MV-4-11 (cell line): ENCODE data around the gene PITPNB.

Experiments used
- DNase-seq: peaks from one replicate; lab custom pipeline; 2025; lab: John Stamatoyannopoulos, UW

PITPNB gene

DNA sequence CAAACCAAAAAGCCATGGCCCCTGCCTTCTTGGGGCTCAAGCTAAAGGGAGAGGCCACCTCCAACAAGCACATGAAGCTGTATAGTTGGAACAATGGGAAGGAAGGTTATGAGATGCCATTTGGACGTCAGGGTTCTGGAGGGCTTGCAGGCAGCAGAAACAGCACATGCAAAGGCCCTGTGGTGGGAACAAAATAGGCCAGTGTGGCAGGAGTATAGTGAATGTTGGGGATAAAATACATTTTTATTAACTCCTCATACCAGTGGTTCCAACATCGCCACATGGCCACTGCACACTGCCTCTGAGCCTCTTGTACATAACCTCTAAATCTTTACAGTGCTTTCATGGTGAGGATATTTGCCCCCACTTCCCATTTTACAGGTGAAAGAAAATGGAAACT lies 85.3 kb downstream of the PITPNB start:
- no peak for DNase-seq

DNA sequence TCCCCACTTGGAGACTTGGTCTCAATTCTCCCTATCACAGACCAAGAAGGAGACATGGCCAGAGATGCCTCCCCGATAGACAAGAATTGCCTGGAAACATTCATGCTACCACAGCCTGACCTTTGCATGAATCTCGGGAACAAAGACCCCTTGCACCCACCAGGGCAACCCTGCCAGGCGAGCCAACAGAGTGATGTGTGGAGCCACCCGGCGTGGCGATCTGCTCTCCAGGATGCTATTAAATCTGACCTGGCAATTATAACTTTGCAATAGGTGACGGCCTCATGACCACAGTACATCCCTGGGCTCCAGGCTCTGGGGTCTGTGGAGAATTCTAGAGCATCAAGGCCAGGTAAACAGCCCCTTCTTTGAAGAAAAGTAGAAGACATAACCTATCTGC lies 86.5 kb downstream of the PITPNB start:
- DNase-seq = no peak

DNA sequence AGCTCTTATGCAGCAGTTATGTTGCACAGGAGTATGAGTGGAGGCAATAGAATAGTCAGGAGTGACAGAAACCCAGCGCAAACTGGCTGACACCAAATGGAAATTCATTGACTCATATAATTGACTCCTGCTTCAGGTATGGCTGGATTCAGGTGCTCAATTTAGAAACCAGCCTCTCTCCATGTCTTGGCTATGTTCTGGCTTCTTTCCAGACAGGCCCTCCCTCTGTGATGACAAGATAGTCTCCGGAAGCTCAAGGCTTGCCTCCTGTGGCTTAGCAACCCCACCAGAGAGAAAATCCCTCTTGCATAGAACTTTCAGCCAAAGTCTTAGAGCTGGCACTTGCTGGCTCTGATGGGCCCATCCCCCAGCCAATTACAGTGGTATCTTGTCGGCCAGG lies 89.4 kb downstream of the PITPNB start:
- DNase-seq = no peak

DNA sequence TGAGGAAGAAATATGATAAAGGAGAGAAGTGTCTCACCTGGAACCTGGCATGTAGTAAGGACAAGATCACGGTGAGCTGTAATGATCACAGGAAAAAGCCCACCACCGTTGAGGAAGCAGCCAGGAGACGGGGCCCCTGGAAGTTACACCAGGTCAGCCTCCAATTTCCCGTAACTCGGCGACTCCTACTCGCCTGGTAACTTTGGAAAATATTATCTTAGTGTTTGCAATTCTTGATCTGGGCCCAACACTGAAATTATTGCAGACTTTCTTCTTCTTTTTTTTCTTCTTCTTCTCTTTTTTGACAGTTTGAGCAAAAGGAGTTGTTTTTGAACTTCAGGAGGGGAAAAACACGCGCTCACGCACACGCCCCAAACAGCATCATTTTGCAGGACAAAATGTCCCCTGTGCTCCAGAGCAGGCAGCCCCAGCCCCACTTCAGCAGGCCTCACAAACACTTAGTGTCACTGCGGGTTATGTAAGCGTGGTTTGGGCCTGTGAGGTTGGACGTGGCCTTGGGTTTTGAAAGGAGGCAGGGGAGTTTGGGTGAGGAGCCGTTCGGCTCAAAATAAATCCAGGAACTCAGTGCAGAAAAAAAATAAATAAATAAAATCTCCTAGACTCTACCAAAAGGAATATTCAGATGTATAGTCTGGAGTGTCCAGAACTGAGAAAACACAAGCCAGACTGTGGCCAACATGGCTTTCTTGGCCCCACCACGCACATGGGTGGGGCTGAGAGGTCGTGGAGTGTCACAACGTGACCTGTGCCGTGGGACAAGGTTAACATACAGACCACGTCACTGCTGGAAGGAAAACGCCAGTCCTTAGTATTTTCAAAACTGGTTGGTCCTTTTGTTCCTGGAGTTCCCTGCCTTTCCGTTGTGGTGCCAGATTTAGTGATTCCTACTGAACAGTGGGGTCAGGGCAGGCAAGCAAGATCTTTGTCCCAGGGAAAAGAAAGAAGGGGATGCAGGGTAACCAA lies 91.2 kb downstream of the PITPNB start:
- DNase-seq = no peak

DNA sequence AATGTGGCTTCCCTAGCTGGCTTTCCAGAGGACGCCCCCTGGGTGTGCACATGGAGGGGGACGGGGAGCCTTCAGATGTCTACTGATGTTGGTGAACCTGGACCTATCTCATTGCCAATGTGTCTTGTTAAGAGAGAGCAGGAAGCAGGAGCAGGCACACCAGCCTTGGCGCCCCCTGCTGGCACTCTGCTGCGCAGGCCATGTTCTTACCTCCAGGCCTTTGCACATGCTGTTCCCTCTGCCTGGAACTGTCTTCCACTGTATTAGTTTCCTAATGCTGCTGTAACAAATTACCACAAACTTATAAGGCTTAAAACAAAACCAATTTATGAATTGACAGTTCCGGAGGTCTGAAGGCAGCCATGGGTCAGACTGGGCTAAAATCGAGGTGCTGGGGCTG lies 93.9 kb downstream of the PITPNB start:
- no peak for DNase-seq

DNA sequence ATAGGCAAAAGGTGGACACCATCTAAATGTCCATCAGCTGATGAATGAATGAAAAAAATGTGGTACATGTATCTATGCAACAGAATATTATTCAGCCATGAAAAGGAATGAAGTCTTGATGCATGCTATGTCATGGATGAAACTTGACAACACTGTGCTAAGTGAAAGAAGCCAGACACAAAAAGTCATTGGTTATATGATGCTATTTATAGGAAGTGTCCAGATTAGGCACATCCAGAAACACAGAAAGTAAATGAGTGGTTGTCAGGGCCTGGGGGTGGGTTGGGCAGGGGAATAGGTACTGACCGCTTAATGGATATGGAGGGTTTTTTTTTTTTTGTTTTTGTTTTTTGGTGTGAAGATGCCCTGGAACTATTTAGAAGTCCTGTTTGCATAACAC lies 95.8 kb downstream of the PITPNB start:
- no peak for DNase-seq

DNA sequence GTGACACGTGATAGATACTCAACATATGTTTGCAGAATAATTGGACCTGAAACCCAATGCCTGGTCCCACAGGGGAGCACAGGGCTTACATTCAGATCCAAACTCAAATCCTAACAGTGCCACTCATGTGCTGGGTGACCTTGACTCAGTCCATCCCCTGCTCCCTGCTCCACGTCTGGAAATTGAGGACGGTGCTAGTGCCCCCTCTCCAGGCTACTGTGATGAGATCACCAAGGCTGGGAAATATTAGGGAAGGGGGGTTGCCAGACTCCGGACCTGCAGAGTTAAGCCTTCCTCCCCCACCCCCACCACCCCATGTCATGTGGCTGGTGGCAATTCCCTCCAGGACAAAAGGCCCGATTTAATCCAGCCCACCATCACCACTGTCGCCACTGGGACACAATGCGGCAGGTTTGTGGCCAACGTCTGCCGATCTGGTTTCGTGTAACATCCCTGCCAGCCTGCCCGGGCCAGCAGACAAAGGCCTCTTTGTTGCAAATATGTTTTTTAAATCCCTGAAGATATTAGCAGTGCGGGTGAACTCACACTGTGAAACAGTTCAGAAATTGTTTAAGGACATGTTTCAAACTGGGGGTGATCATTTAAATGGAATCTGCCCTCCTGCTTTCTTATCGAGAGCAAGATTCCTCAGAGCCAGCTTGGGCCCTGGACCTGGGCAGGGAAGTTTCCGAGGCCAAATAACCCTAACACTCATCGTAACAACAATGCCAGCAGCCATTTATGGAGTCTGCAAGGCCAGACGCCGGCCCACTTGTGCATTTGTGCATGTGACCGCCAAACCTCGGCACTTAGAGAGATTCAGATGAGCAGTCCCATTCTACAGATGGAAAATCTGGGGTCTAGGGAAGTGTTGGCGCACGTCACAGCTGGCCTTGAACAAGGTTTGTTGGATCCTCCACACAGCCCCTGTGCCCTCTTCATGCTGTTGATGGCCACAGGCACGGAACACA lies 97.9 kb downstream of the PITPNB start:
- DNase-seq = no peak

DNA sequence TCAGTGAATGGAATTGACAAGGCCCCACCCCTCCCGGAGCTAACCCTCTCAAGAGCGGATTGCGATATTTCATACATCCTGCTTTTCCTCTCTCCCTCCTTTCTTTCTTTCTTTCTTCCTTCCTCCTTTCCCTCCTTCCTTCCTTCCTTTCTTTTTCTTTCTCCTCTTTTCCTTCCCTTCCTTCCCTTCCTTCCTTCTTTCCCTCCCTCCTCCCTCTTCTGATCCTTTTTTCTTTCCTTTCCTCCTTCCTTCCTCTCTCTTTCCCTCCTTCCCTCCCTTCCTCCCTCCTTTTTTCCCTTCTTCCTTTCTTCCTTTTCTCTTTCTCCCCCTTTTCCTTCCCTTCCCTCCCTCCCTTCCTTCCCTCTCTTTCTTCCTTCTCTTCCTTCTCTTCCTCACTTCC lies 102.5 kb downstream of the PITPNB start:
- no peak for DNase-seq

DNA sequence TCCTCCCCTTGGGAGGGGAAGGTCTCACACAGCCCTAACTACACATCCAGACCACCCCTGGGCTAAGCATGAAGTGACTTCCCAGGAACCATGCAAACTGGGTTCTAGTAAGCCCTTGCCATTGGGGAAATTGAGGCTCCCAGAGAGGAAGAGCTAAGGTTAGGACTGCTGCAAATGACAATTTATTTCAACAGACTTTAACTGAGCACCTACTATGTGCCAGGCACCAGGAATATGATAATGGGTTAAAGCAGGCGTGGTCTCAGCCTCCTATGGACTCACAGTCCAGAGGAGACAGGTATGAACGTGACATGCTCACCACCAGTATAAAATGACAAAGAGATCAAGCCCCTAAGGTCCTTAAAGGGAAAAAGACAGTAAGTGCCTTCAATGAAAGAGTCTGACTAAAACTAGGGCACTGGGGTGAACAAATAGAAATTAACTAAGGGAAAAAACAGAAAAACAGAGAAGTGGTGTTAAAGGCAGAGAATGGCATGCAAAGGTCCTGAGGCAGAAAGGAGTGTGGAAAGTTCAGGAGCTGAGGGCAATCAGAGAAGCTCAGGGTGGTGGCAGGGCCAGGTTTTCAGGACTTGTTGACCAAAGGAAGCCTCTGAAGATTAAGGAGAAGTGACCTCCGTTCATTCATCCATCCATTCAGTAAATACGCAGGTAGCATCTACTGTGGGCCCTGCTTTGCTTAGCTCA lies 103.1 kb downstream of the PITPNB start:
- DNase-seq = no peak

DNA sequence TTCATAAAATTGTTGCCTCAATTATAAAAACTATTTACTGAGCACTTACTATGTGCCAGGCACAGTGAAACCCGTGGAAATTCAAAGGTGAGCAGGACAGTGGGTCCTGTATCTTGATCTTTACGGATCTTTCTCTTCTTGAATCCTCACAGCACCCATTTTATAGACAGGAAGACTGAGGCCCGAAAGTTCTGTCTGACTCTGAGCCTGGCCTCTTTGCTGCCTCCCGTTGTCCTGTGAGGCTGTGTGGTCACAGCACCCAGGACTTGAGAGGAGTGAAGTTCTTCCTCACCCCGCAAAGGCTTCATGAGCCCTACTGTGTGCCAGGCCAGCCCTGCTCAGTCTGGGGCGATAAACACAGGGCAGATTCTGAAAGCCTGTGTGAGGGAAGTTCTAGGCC lies 104.1 kb downstream of the PITPNB start:
- DNase-seq = no peak

DNA sequence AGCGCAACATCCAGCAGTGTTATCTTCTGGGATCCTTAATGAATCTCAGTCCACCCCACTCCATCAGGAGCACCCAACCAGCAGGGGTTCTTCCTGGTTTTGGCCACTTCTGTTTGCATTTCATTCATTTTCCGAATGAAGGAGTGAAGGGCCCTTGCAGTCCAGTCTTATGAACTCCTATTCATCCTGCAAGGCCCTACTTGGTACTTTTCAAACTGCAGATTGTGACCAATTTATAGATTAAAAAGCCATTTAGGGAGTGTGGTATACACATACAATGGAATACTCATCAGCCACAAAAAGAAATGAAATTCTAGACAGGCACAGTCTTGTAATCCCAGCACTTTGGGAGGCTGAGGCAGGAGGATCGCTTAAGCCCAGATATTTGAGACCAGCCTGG lies 107.3 kb downstream of the PITPNB start:
- no peak for DNase-seq

DNA sequence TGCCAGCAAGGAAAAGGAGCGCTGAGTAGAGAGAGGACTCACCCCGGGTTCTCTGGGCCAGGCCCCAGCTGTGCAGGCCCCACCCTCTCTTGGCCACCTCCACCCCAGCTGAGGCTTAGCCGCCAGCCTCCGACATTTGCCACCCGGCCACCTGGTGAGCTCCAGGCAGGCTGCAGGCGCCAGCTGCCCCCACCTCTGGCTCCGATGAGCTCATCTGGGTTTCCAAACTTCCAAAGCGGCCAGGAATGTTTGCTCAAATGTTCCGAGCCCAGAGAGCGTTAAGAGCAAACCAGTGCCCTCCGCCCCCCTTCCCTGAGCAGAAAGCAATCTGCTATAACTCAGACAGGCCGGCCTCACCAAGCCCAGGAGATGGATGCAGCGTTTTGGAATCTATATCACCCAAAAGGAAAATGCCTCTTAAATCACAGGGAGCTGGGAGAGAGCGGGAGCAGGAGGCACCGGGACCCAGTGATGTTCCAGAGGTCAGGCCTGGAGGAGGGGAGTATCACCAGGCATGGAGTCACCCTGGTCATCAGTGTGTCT lies 108.4 kb downstream of the PITPNB start:
- no peak for DNase-seq

DNA sequence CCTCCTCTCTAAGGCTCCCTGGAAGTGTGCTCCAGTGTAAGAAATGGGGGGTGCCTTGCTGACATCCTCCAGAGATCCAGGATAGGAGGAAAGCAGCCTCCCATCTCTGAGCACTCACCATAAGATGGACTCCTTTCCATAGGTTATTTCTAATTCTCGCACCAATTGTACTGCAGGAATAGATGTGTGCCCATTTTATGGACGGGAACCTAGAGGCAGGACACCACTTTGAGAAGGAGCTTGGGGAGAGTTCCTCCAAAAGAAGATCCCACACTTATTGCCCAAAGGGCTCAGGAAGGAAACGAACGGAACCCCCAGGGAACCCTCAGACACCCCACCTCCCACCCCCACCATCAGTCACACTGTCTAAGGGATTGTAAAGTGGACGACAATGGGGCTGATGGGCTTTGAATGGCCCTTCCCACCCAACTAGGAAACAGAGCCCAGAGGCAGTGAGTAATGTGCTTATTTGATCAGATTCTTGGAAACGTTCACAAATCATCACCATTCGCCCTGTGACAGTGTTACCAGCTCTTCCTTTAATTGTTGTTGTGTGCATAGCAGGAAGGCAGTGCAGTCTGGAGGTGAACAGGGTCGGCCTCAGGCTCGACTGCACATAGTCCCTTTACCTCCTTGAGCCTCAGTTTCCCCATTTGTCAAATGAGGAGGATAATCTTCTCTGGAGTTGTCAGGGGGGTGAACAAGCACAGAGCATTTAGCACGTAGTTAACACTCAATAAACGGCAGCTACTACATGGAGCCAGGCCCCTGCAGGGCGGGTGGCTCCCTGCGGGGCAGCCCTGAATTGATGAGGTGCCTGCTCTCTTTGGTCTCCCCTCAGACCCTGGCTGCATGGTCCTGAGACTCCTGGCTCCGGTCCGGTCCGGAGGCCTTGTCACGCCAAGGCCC lies 109.1 kb downstream of the PITPNB start:
- DNase-seq = no peak

DNA sequence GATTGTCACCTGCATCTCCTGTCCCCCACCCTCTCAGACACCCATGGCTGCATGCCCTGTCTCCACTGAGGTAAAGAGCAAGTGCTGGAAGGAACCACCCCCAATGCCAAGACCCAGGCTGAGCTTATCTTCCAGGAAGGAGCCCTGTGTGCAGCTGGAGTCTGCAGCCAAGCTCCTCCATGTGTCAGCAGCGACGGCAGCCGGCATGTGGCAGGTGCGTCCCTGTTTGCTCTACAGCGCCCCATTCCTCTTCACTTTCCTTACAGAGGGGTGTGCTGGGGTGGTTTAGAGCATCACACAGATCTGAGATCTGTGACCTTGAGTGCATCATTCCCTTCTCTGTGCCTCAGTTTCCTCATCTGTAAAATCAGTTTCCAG lies 109.8 kb downstream of the PITPNB start:
- DNase-seq = no peak

DNA sequence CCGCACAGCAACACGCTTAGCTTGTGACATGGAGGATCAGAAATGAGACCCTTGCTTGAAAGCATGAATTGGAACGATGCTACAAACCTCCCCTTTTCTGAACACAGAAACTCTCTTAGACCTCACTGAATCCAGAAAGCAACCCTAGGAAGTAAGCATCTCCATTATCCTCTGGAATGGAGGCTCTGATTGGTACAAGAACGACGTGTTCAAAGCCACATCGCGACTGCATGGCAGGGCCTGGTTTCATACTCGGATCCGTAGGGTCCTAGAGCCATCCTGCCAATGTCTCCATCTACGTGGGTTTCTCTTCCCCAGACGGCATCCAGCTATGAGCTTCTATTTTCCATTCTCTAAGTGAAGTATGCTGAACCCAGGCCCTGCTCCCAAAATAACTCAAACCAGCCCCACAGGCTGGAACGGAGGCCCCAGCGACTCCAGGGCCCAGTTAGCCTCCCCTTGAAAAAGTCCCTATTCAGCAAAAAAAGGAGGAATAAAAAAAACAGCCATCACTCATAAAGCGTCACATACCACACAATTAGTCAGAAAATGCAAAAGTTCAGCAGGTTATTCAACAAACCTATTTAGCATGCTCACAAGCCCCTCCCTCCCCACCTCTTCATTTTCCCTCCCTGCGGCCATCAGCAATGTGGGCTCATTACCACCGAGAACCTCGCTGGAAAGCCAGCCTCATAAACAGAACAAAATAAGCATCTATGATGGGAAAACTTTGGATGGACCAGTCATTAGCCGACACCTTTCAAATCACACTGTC lies 110.4 kb downstream of the PITPNB start:
- no peak for DNase-seq

DNA sequence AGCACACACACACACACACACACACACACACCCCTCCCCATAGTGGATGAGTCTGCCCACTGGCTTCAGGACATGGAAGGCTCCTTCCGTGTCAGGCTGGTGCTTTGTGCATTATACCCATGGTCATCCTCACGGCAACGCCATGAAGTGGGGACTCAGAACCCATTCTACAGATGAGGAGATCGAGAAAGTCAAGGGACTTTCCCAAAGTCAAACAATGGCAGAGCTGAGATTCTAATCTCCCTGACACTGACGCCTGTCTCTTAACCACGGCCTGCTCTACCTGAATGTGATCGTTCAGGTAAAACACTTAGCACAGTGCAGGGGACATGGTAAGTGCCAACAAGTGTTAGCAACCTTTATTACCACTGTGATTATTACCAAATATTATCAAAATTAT lies 113.2 kb downstream of the PITPNB start:
- DNase-seq = no peak

DNA sequence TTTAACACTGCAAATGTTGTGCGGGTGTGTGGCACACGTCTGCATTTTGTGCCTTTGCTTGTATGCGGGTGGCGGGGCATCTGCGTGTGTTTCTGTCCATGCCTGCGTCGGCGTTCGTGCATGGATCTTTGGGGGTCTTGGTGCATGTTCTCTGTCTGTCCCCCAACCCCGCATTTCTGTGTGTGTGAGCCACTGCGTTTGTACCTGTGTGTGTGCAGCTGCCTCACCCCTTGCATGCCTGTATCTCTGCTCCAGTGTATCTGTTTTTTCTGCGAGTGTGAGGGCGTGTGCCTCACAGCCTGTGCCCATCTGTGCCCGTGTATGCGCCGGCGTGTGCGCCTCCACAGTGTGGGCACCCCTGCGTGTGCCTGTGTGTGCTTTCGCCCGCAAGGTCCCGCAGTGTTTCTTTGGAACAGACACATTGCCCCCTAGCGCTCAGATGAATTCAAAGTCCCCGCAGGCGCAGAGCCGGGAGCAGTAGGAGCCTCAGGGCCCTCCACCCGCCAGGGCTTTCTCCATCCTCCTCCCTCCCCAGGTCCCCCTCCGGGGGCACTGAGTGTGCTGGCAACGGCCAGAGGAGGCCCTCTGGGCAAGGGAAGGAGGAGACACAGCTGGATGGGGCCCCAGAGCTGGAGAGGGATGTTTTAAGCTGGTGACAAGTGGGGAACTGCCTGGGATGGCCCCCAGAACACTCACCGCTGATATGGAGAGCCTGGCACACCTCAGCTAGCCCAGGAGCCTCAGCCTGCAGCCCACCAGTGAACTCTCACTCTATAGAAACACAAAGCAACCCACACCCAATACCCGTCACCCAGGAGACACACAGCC lies 114.4 kb downstream of the PITPNB start:
- peak; percentile 58 for DNase-seq

DNA sequence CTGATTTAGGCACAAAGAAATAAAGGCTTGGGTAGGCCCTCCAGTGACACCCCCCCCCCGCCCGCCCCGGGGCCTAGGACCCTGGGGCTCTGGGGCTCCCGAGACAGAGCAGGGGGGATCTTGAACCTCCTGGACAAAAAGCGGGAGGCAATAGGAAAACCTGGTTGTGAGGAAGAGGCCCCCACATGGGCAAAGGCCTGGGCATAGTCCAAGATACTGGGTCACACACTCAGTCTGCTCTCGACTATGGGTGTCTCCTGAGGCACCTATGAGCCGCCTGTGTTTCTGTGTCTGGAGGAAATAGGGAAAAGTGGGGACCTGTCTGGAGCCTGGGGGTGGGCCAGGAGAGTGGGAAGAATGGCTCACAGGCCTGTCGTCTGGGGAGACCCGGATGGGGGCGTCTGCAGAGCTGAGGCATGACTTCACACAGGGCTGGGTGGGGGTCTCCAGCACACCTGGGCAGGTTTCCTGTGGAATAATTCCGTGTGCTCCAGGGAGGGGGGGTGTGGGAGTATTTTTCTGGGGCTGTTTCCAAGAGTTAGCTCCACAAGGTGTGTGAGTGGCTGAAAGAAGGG lies 115.1 kb downstream of the PITPNB start:
- DNase-seq = no peak
